Mesenchymal stem cell (in vitro differentiated cells and primary cell): ENCODE results near the gene OR52I2. TPM values are rescaled to one million over a fixed set of nuclear protein-coding genes. Genes with fewer than 3 reads are reported as not detected.

ENCODE experiments used
- DNase-seq: peaks from one replicate; pipeline ENCODE4 v3.0.0-alpha.2; 2013
- H2AFZ ChIP-seq: one replicate; pipeline ENCODE4 v1.6.1; 2013; ENCODE audit warnings: low read depth, mild to moderate bottlenecking, control low read depth, inconsistent platforms, low read length, moderate library complexity
- H2AK5ac ChIP-seq: 2 replicates; pipeline ENCODE4 v1.6.1; 2013; ENCODE audit warnings: low read length, moderate library complexity, mild to moderate bottlenecking, inconsistent platforms; ENCODE audit not compliant: severe bottlenecking
- H2BK120ac ChIP-seq: one replicate; pipeline ENCODE4 v1.6.1; 2013; ENCODE audit warnings: low read depth, mild to moderate bottlenecking, inconsistent platforms, low read length, moderate library complexity
- H2BK12ac ChIP-seq, 2 experiments: one replicate each; pipeline ENCODE4 v1.6.1; 2013; ENCODE audit warnings: inconsistent platforms in 2 of 2, low read length in 2 of 2, mild to moderate bottlenecking in 2 of 2, moderate library complexity in 2 of 2, control low read depth in 1 of 2
- H2BK15ac ChIP-seq: one replicate; pipeline ENCODE4 v1.6.1; 2013; ENCODE audit warnings: mild to moderate bottlenecking, low read depth, inconsistent platforms; ENCODE audit not compliant: poor library complexity, severe bottlenecking
- H2BK5ac ChIP-seq: 2 replicates; pipeline ENCODE4 v1.6.1; 2013; ENCODE audit warnings: low read depth, mild to moderate bottlenecking, low read length, control low read depth, inconsistent platforms; ENCODE audit not compliant: poor library complexity, severe bottlenecking
- H3K14ac ChIP-seq, 2 experiments: one replicate each; pipeline ENCODE4 v1.6.1; 2013; ENCODE audit warnings: inconsistent platforms in 2 of 2, low read length in 2 of 2, control low read depth in 1 of 2, mild to moderate bottlenecking in 1 of 2, moderate library complexity in 1 of 2
- H3K18ac ChIP-seq, 2 experiments: one replicate each; pipeline ENCODE4 v1.6.1; 2013; ENCODE audit warnings: inconsistent platforms in 2 of 2, low read length in 2 of 2, control low read depth in 1 of 2, low read depth in 1 of 2, mild to moderate bottlenecking in 1 of 2
- H3K23ac ChIP-seq, 2 experiments: one replicate each; pipeline ENCODE4 v1.6.1; 2013; ENCODE audit warnings: inconsistent platforms in 2 of 2, low read length in 2 of 2, mild to moderate bottlenecking in 2 of 2, moderate library complexity in 2 of 2, control low read depth in 1 of 2
- H3K27ac ChIP-seq: 2 replicates; pipeline ENCODE4 v1.5.1; 2013; ENCODE audit warnings: mild to moderate bottlenecking, moderate library complexity, low read length, control low read depth, inconsistent platforms; ENCODE audit not compliant: poor library complexity, severe bottlenecking
- H3K27me3 ChIP-seq, 2 experiments: 2 replicates each; pipeline versions ENCODE4 v1.6.1 to v1.7.0; 2013; ENCODE audit warnings: low read length in 2 of 2, mild to moderate bottlenecking in 2 of 2, moderate library complexity in 2 of 2, control low read depth in 1 of 2, inconsistent platforms in 1 of 2; ENCODE audit not compliant: control insufficient read depth in 1 of 2, insufficient read depth in 1 of 2
- H3K36me3 ChIP-seq, 2 experiments: 2 replicates each; pipeline versions ENCODE4 v1.6.1 to v1.7.0; 2013; ENCODE audit warnings: low read length in 2 of 2, control low read depth in 1 of 2, inconsistent platforms in 1 of 2, low read depth in 1 of 2, mild to moderate bottlenecking in 1 of 2; ENCODE audit not compliant: insufficient read depth in 2 of 2, control insufficient read depth in 1 of 2
- H3K4ac ChIP-seq, 2 experiments: one replicate each; pipeline ENCODE4 v1.6.1; 2013; ENCODE audit warnings: inconsistent platforms in 2 of 2, low read length in 2 of 2, mild to moderate bottlenecking in 2 of 2, moderate library complexity in 2 of 2, control low read depth in 1 of 2, low read depth in 1 of 2
- H3K4me1 ChIP-seq: 2 replicates; pipeline ENCODE4 v1.6.1; 2013; ENCODE audit warnings: low read depth, low read length, control low read depth; ENCODE audit not compliant: control insufficient read depth, insufficient read depth
- H3K4me2 ChIP-seq: 2 replicates; pipeline ENCODE4 v1.6.1; 2013; ENCODE audit warnings: low read length, mild to moderate bottlenecking, inconsistent platforms; ENCODE audit not compliant: poor library complexity, severe bottlenecking
- H3K4me3 ChIP-seq, 2 experiments: 2 replicates each; pipeline versions ENCODE4 v1.5.1 to v1.7.0; 2013; ENCODE audit warnings: low read length in 2 of 2, mild to moderate bottlenecking in 2 of 2, control low read depth in 1 of 2, low read depth in 1 of 2; ENCODE audit not compliant: insufficient read depth in 1 of 2
- H3K79me1 ChIP-seq: replicated peaks from 2 replicates; pipeline ENCODE4 v1.6.1; 2013; ENCODE audit warnings: mild to moderate bottlenecking, control low read depth, low read length, inconsistent platforms; ENCODE audit not compliant: poor library complexity, severe bottlenecking
- H3K9ac ChIP-seq: 2 replicates; pipeline ENCODE4 v1.7.0; 2013; ENCODE audit warnings: mild to moderate bottlenecking, low read length, moderate library complexity
- H3K9me3 ChIP-seq: 2 replicates; pipeline ENCODE4 v1.7.0; 2013; ENCODE audit warnings: mild to moderate bottlenecking, low read length; ENCODE audit not compliant: control insufficient read depth
- H4K8ac ChIP-seq: one replicate; pipeline ENCODE4 v1.6.1; 2013; ENCODE audit warnings: inconsistent platforms, mild to moderate bottlenecking, low read length, moderate library complexity
- H4K91ac ChIP-seq: one replicate; pipeline ENCODE4 v1.6.1; 2013; ENCODE audit warnings: mild to moderate bottlenecking, low read length, inconsistent platforms
- WGBS: methylation state at CpG from one replicate; pipeline ENCODE4 v1.1.7; 2013; ENCODE audit warnings: mixed read lengths; 5-methylcytosine and 5-hydroxymethylcytosine counted together
- polyA plus RNA-seq, 2 experiments: library from polyadenylated mRNA; stranded (reverse); fragments of 200-250 nt; gene quantifications; one replicate each; pipeline ENCODE4 v1.2.3, GENCODE V29; 2013

OR52I2 gene
- polyA plus RNA-seq (2013, experiment 1 of 2) = not detected
- not detected for polyA plus RNA-seq (2013, experiment 2 of 2)

DNA sequence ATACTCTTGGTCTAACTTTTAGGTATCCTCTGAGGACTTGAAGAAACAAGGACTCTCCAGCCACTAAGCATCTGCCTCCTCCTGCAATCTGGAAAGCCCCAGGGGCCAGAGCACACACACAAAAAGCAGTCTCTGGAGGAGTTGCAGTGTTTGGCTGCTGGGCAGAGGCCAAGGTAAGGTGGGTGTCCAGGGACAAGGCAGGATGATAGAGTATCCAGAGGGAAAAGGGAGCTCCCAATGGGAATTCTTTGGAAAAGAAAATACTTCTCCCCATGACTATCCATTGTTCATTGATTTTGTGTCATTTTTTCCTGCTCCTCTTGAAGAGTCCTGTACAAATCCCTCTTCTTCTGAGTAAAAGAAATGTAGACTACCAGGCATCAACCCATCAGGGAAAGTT, at the start of gene OR52I2:
TSS of gene OR52I2 (plus strand) at position 301 of the 400 bp plus-strand sequence.
- no peak for DNase-seq
- Histone ChIP-seq H3K4me2 (no peak within 1 kb of the TSS), H2BK5ac (no peak within 1 kb of the TSS), H2AK5ac (no peak within 1 kb of the TSS), H3K18ac (no peak within 1 kb of the TSS), H3K9me3 (no peaks in the 10 kb centered on the region), H2BK12ac (no peak within 1 kb of the TSS), H3K14ac (no peak within 1 kb of the TSS), H3K9ac (no peak within 1 kb of the TSS), H3K27me3 (peaks cover 0 to 6% of the 10 kb centered on the region in 2 experiments), H4K91ac (no peak within 1 kb of the TSS), H3K36me3 (no peaks in the 10 kb centered on the region), H2AFZ (no peak within 1 kb of the TSS), H3K4ac (no peak within 1 kb of the TSS), H4K8ac (no peak within 1 kb of the TSS), H3K4me1 (no peaks in the 10 kb centered on the region), H3K23ac (no peak within 1 kb of the TSS), H3K79me1 (no peaks in the 10 kb centered on the region), H3K27ac (no peak within 1 kb of the TSS), H3K4me3 (no peak within 1 kb of the TSS), H2BK15ac (no peak within 1 kb of the TSS), H2BK120ac (no peak within 1 kb of the TSS)

DNA sequence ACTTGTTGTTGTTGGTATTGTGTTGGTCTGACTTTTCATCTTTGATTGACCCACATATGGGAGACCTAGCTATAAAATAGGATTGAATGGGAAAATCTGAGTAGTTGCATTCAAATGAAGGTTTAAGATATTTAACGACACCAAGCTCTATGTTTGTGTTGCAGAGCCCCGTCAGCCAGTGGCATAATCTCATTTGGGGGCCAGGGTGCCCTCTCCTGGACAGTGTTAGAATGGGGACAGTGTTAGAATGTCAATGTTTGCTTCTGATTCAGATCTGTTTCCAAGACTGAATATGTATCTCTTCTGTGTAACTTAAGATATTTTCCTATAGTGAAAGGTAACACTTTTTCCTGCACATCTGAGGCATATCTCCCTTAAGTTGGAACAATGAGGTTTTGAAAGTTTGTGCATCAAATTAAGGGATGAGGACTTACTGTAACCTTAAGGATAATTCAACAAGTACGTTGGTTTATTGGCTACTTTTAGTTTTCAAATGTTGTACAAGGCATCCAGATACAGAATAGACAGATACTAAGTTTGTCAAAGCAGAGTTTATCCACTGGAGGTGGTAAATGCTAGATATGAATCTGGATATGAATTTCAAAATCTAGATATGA, 41.8 kb upstream of the OR52I2 start:
- no peak overlapping the region for H2BK15ac ChIP-seq
- H3K18ac ChIP-seq = no peak overlapping the region
- 18% methylated on average over 3 of the region's 3 CpGs for WGBS
- H3K23ac ChIP-seq = no peak overlapping the region
- H2AFZ ChIP-seq = no peak overlapping the region
- H3K4ac ChIP-seq = no peak overlapping the region
- H3K9me3 ChIP-seq = no peaks in the 10 kb centered on the region
- no peaks in the 10 kb centered on the region for H3K79me1 ChIP-seq
- no peak overlapping the region for H2BK12ac ChIP-seq
- DNase-seq = peak; percentile 39
- no peak overlapping the region for H3K4me2 ChIP-seq
- H4K91ac ChIP-seq = no peak overlapping the region
- H3K4me1 ChIP-seq = no peaks in the 10 kb centered on the region
- no peak overlapping the region for H3K9ac ChIP-seq
- H2BK5ac ChIP-seq = no peak overlapping the region
- no peak overlapping the region for H3K4me3 ChIP-seq
- no peak overlapping the region for H3K27ac ChIP-seq
- H3K27me3 ChIP-seq = peaks cover 0 to 16% of the 10 kb centered on the region in 2 experiments
- no peak overlapping the region for H2BK120ac ChIP-seq
- H2AK5ac ChIP-seq = no peak overlapping the region
- H3K14ac ChIP-seq = no peak overlapping the region
- no peaks in the 10 kb centered on the region for H3K36me3 ChIP-seq
- H4K8ac ChIP-seq = no peak overlapping the region

DNA sequence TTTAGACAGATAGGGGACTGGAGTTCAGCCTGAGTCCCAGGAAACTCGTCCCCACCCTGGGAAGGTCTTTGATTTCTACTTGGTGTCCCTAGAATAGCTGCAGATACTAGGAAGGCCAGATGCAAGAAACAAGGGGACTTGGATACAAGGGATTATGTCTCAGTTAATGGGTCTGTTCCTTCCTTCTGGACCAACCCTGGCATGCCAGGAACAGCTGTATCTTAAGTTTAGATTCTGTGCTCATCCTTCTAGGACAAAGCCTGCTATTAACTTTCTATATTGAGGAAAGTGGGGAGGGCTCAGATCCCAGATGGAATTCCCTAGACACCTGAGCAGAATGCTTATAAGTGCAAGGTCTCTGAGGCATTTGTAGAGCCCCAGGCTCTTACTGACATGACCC, 40.5 kb upstream of the OR52I2 start:
- Histone ChIP-seq H3K9ac (no peak overlapping the region), H2AK5ac (no peak overlapping the region), H2BK15ac (no peak overlapping the region), H2BK5ac (no peak overlapping the region), H3K4ac (no peak overlapping the region), H3K27ac (no peak overlapping the region), H2AFZ (no peak overlapping the region), H3K79me1 (no peaks in the 10 kb centered on the region), H3K14ac (no peak overlapping the region), H3K18ac (no peak overlapping the region), H3K27me3 (peaks cover 0 to 19% of the 10 kb centered on the region in 2 experiments), H3K36me3 (no peaks in the 10 kb centered on the region), H4K91ac (no peak overlapping the region), H3K4me3 (no peak overlapping the region), H3K4me2 (no peak overlapping the region), H2BK12ac (no peak overlapping the region), H4K8ac (no peak overlapping the region), H3K23ac (no peak overlapping the region), H2BK120ac (no peak overlapping the region), H3K4me1 (no peaks in the 10 kb centered on the region), H3K9me3 (no peaks in the 10 kb centered on the region)
- 0% methylated on average over 1 of the region's 1 CpG for WGBS
- DNase-seq = no peak

DNA sequence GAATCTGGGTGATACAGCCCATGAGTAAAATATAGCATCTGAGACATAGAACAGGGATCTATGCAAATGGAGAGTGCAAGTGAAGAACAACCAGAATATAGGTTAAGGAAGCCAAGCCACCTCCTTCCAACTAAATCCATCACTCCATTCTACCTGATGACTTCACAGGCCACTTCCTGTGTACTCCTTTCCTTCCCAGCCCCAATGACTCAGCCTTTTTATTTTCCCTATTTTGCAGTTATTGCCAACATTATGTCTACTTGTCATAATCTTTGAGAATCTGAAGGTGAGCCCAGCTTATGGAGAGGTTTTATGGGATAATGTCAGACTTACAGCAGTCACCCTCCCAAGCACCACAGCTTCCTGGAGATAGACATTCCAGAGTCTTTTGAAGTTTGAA, 38.0 kb upstream of the OR52I2 start:
- no peaks in the 10 kb centered on the region for H3K36me3 ChIP-seq
- no peak overlapping the region for H3K4me3 ChIP-seq
- no peak overlapping the region for H2BK15ac ChIP-seq
- no peak overlapping the region for H3K14ac ChIP-seq
- no peak overlapping the region for H2BK5ac ChIP-seq
- no peak overlapping the region for H3K27ac ChIP-seq
- no peak overlapping the region for H3K4me2 ChIP-seq
- no peak overlapping the region for H3K9ac ChIP-seq
- no peak for DNase-seq
- H2AFZ ChIP-seq = no peak overlapping the region
- H3K27me3 ChIP-seq = peaks cover 0 to 19% of the 10 kb centered on the region in 2 experiments
- H3K23ac ChIP-seq = no peak overlapping the region
- no peak overlapping the region for H4K91ac ChIP-seq
- no peak overlapping the region for H4K8ac ChIP-seq
- H3K18ac ChIP-seq = no peak overlapping the region
- H2AK5ac ChIP-seq = no peak overlapping the region
- H2BK12ac ChIP-seq = no peak overlapping the region
- H3K79me1 ChIP-seq = no peaks in the 10 kb centered on the region
- H2BK120ac ChIP-seq = no peak overlapping the region
- no peaks in the 10 kb centered on the region for H3K4me1 ChIP-seq
- no peak overlapping the region for H3K4ac ChIP-seq
- no peaks in the 10 kb centered on the region for H3K9me3 ChIP-seq
